A549 (cell line): ENCODE measurements around the gene PDZD2.

ENCODE experiments used
- CBX8 ChIP-seq: fragments of 200-600 bp; sonication (generic); IDR thresholded peaks from 2 replicates; pipeline ENCODE4 v1.6.1; 2016
- CEBPB ChIP-seq, 2 experiments: fragments of >200 bp in 1 of 2; sonication (Bioruptor Twin) in 1 of 2; formaldehyde crosslinking in 1 of 2; IDR thresholded peaks; 2 replicates each; pipeline ENCODE4 v1.6.1; 2012 to 2016
- CTCF ChIP-seq: fragments of >200 bp; sonication (Bioruptor Twin); formaldehyde crosslinking; IDR thresholded peaks from 3 replicates; pipeline ENCODE4 v1.5.1; 2016
- POLR2A ChIP-seq: IDR thresholded peaks from 2 replicates; pipeline ENCODE4 v1.6.1; 2012; ENCODE audit warnings: mild to moderate bottlenecking, low read length
- ZFP36 ChIP-seq: fragments of 450-650 bp; IDR thresholded peaks from 2 replicates; pipeline ENCODE4 v1.6.1; 2014; ENCODE audit warnings: borderline replicate concordance; ENCODE audit not compliant: partially characterized antibody

DNA sequence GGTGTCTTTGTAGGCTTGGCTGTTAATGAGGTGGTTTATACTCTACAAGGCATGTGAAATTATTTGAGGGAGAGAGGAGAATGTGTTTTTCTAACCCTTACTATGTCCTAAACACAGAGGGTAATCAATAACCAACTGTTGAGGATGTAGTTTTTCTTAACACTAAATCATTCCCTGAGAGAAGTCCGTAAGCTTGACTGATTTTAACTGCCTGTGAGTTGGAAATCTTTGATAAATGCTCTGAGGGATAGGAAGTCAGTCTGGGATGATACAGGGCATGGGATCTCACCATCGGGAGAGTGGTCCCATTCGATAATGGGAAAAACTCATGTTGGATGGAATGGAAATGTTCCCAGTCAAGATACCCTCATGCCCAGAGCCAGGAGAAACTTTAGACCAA lies 249.6 kb downstream of the PDZD2 start:
- TF ChIP-seq CTCF, result no peak
- no peak for TF ChIP-seq ZFP36
- no peak for TF ChIP-seq POLR2A
- no peak for TF ChIP-seq CBX8
- TF ChIP-seq CEBPB (IDR thresholded peaks at IDR 0.05), result no peak
